ENCODE measurements around the gene CHST8.

The CHST8 gene

DNA sequence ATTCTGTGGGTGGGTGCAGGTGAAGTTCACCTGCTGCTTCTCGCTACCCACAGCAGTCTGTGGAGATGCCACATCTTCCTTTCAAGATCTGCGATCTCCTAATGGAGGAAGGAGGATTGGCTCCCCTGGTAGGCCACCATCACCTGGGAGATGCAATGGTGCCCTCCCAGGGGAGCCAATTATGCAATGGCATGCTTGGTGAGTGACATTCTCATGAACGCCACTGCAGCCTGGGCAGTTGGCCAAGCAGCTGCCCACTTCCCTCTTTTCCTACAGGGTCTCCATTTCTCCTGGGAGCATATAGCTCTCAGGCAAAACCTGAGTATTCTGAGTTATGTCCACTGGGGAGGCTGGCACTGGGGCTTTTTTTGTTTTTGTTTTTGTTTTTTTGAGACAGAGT lies 91.4 kb downstream of the CHST8 start:
- H3K4me1 ChIP-seq (ENCODE audit: control insufficient read depth in 1 of 2, insufficient read depth in 2 of 2, low read length in 2 of 2), result no peaks in the 10 kb centered on the region
- H3K18ac ChIP-seq (ENCODE audit: low read length), result no peak overlapping the region
- no peak overlapping the region for H3K4me3 ChIP-seq (ENCODE audit: low read depth, low read length)
- H2AFZ ChIP-seq (ENCODE audit: insufficient read depth, low read length, poor library complexity), result no peak overlapping the region
- H3K79me1 ChIP-seq (ENCODE audit: low read length), result no peaks in the 10 kb centered on the region
- no peak overlapping the region for H3K4me2 ChIP-seq (ENCODE audit: low read length)
- H4K12ac ChIP-seq (ENCODE audit: low read depth, low read length), result no peak overlapping the region
- H2AK5ac ChIP-seq (ENCODE audit: low read length), result no peak overlapping the region
- no peak overlapping the region for H2BK120ac ChIP-seq (ENCODE audit: insufficient read depth, low read length, poor library complexity)
- DNase-seq, result no peak
- H3K14ac ChIP-seq (ENCODE audit: low read length), result no peak overlapping the region
- H3K9me3 ChIP-seq (ENCODE audit: insufficient read depth, low read depth, low read length), result no peaks in the 10 kb centered on the region
- no peak overlapping the region for H2BK5ac ChIP-seq (ENCODE audit: low read depth, low read length, poor library complexity)
- H3K79me2 ChIP-seq (ENCODE audit: control insufficient read depth, insufficient read depth, low read length, poor library complexity), result no peaks in the 10 kb centered on the region
- no peak overlapping the region for H3K9ac ChIP-seq (ENCODE audit: low read length)
- no peak overlapping the region for H3K27ac ChIP-seq (ENCODE audit: low read depth, low read length)
- no peak overlapping the region for H3K4ac ChIP-seq (ENCODE audit: low read depth, low read length)
- no peaks in the 10 kb centered on the region for H3K36me3 ChIP-seq (ENCODE audit: control insufficient read depth in 1 of 2, insufficient read depth in 2 of 2, low read length in 2 of 2)
- H2BK12ac ChIP-seq (ENCODE audit: low read length), result no peak overlapping the region
- no CpG with 5 or more reads among the region's 3 CpGs for WGBS (ENCODE audit: extremely low coverage, insufficient coverage, insufficient read length)
- no peak overlapping the region for H3K23ac ChIP-seq (ENCODE audit: low read length)
- no peaks in the 10 kb centered on the region for H3K27me3 ChIP-seq (ENCODE audit: insufficient read depth, low read length)
- H4K8ac ChIP-seq (ENCODE audit: low read depth, low read length), result no peak overlapping the region
- no peak overlapping the region for H4K91ac ChIP-seq (ENCODE audit: low read depth, low read length)

DNA sequence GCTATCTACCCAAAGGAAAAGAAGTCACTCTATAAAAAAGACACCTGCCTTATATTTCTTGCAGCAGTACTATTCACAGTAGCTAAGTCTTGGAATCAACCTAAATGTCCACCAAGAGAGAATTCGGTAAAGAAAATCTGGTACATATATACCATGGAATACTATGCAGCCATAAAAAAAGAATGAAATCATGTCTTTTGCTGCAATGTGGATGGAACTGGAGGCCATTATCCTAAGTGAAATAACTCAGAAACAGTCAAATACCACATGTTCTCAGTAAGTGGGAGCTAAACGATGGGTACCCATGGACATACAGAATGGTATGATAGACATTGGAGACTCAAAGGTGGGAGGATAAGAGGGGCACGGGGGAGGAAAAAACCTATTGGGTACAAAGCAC lies 92.4 kb downstream of the CHST8 start:
- H3K4me1 ChIP-seq (ENCODE audit: control insufficient read depth in 1 of 2, insufficient read depth in 2 of 2, low read length in 2 of 2), result no peaks in the 10 kb centered on the region
- no peak overlapping the region for H3K27ac ChIP-seq (ENCODE audit: low read depth, low read length)
- no peak overlapping the region for H4K8ac ChIP-seq (ENCODE audit: low read depth, low read length)
- no peak overlapping the region for H2BK120ac ChIP-seq (ENCODE audit: insufficient read depth, low read length, poor library complexity)
- no peak overlapping the region for H3K9ac ChIP-seq (ENCODE audit: low read length)
- no peak for DNase-seq
- H4K91ac ChIP-seq (ENCODE audit: low read depth, low read length), result no peak overlapping the region
- H3K4me3 ChIP-seq (ENCODE audit: low read depth, low read length), result no peak overlapping the region
- H3K14ac ChIP-seq (ENCODE audit: low read length), result no peak overlapping the region
- H3K79me1 ChIP-seq (ENCODE audit: low read length), result no peaks in the 10 kb centered on the region
- no peak overlapping the region for H3K23ac ChIP-seq (ENCODE audit: low read length)
- no peak overlapping the region for H2AFZ ChIP-seq (ENCODE audit: insufficient read depth, low read length, poor library complexity)
- no peaks in the 10 kb centered on the region for H3K27me3 ChIP-seq (ENCODE audit: insufficient read depth, low read length)
- no peaks in the 10 kb centered on the region for H3K79me2 ChIP-seq (ENCODE audit: control insufficient read depth, insufficient read depth, low read length, poor library complexity)
- H3K18ac ChIP-seq (ENCODE audit: low read length), result no peak overlapping the region
- no peaks in the 10 kb centered on the region for H3K36me3 ChIP-seq (ENCODE audit: control insufficient read depth in 1 of 2, insufficient read depth in 2 of 2, low read length in 2 of 2)
- no peak overlapping the region for H2BK5ac ChIP-seq (ENCODE audit: low read depth, low read length, poor library complexity)
- no CpG with 5 or more reads among the region's 3 CpGs for WGBS (ENCODE audit: extremely low coverage, insufficient coverage, insufficient read length)
- H4K12ac ChIP-seq (ENCODE audit: low read depth, low read length), result no peak overlapping the region
- no peak overlapping the region for H2BK12ac ChIP-seq (ENCODE audit: low read length)
- no peak overlapping the region for H3K4me2 ChIP-seq (ENCODE audit: low read length)
- no peak overlapping the region for H2AK5ac ChIP-seq (ENCODE audit: low read length)
- no peak overlapping the region for H3K4ac ChIP-seq (ENCODE audit: low read depth, low read length)
- no peaks in the 10 kb centered on the region for H3K9me3 ChIP-seq (ENCODE audit: insufficient read depth, low read depth, low read length)

DNA sequence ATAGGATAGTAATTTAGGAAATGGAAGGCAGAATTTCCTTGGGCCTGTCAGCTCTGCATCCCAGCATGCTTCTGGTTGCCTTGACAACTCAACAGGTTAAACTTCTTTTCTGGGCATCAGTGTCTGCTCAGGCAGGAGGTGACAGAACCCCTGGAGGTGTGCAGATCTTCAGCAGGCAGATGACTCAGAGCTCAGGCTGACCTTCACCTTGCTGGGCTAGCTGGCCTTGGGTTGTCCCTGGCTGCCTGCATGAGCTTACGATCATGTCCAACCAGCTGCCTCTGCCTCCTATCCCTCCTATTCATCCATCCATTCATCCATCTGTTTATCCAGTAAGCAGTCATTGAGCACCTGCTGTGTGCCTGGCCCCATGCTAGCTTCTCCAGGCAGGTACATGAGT lies 93.7 kb downstream of the CHST8 start:
- no peaks in the 10 kb centered on the region for H3K27me3 ChIP-seq (ENCODE audit: insufficient read depth, low read length)
- H3K79me1 ChIP-seq (ENCODE audit: low read length), result no peaks in the 10 kb centered on the region
- no peak overlapping the region for H3K4ac ChIP-seq (ENCODE audit: low read depth, low read length)
- no peak overlapping the region for H2BK12ac ChIP-seq (ENCODE audit: low read length)
- H3K9me3 ChIP-seq (ENCODE audit: insufficient read depth, low read depth, low read length), result peaks cover 6% of the 10 kb centered on the region
- no peak overlapping the region for H3K4me3 ChIP-seq (ENCODE audit: low read depth, low read length)
- no peak overlapping the region for H3K4me2 ChIP-seq (ENCODE audit: low read length)
- no peak overlapping the region for H2BK120ac ChIP-seq (ENCODE audit: insufficient read depth, low read length, poor library complexity)
- H3K4me1 ChIP-seq (ENCODE audit: control insufficient read depth in 1 of 2, insufficient read depth in 2 of 2, low read length in 2 of 2), result no peaks in the 10 kb centered on the region
- no peak for DNase-seq
- no peak overlapping the region for H3K9ac ChIP-seq (ENCODE audit: low read length)
- H4K8ac ChIP-seq (ENCODE audit: low read depth, low read length), result no peak overlapping the region
- H4K12ac ChIP-seq (ENCODE audit: low read depth, low read length), result no peak overlapping the region
- H2AFZ ChIP-seq (ENCODE audit: insufficient read depth, low read length, poor library complexity), result no peak overlapping the region
- WGBS (ENCODE audit: extremely low coverage, insufficient coverage, insufficient read length), result no CpG with 5 or more reads among the region's 1 CpG
- no peak overlapping the region for H3K18ac ChIP-seq (ENCODE audit: low read length)
- no peak overlapping the region for H3K14ac ChIP-seq (ENCODE audit: low read length)
- no peak overlapping the region for H2BK5ac ChIP-seq (ENCODE audit: low read depth, low read length, poor library complexity)
- no peak overlapping the region for H3K27ac ChIP-seq (ENCODE audit: low read depth, low read length)
- H2AK5ac ChIP-seq (ENCODE audit: low read length), result no peak overlapping the region
- H4K91ac ChIP-seq (ENCODE audit: low read depth, low read length), result no peak overlapping the region
- no peaks in the 10 kb centered on the region for H3K36me3 ChIP-seq (ENCODE audit: control insufficient read depth in 1 of 2, insufficient read depth in 2 of 2, low read length in 2 of 2)
- H3K23ac ChIP-seq (ENCODE audit: low read length), result no peak overlapping the region
- no peaks in the 10 kb centered on the region for H3K79me2 ChIP-seq (ENCODE audit: control insufficient read depth, insufficient read depth, low read length, poor library complexity)

DNA sequence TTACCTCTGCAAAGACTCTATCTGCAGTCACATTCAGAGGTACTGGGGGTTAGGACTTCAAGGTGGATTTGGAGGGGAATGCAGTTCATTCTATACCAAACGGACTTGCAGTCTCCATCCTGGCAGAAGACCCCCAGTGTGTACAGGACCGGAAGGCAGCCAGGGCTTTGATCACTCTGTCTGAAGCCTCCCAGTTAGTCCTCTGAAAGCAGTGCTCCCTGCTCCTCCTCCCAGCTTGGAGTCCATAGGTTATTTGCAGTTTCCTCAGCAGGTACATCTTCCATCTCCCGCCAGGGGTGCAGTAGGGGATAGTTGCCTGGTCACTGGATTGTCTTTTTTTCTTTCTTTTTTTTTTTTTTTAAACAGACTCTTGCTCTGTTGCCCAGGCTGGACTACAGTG lies 96.1 kb downstream of the CHST8 start:
- H3K23ac ChIP-seq (ENCODE audit: low read length), result no peak overlapping the region
- H3K4me1 ChIP-seq (ENCODE audit: control insufficient read depth in 1 of 2, insufficient read depth in 2 of 2, low read length in 2 of 2), result no peaks in the 10 kb centered on the region
- no peak overlapping the region for H3K14ac ChIP-seq (ENCODE audit: low read length)
- no peak overlapping the region for H3K18ac ChIP-seq (ENCODE audit: low read length)
- peaks cover 10% of the 10 kb centered on the region for H3K9me3 ChIP-seq (ENCODE audit: insufficient read depth, low read depth, low read length)
- no peak overlapping the region for H3K9ac ChIP-seq (ENCODE audit: low read length)
- no peaks in the 10 kb centered on the region for H3K36me3 ChIP-seq (ENCODE audit: control insufficient read depth in 1 of 2, insufficient read depth in 2 of 2, low read length in 2 of 2)
- no peak overlapping the region for H3K4me2 ChIP-seq (ENCODE audit: low read length)
- H2AK5ac ChIP-seq (ENCODE audit: low read length), result no peak overlapping the region
- H2AFZ ChIP-seq (ENCODE audit: insufficient read depth, low read length, poor library complexity), result no peak overlapping the region
- no peak overlapping the region for H3K4ac ChIP-seq (ENCODE audit: low read depth, low read length)
- H2BK5ac ChIP-seq (ENCODE audit: low read depth, low read length, poor library complexity), result no peak overlapping the region
- no peaks in the 10 kb centered on the region for H3K79me1 ChIP-seq (ENCODE audit: low read length)
- WGBS (ENCODE audit: extremely low coverage, insufficient coverage, insufficient read length), result no CpG with 5 or more reads among the region's 3 CpGs
- no peaks in the 10 kb centered on the region for H3K79me2 ChIP-seq (ENCODE audit: control insufficient read depth, insufficient read depth, low read length, poor library complexity)
- no peak overlapping the region for H4K8ac ChIP-seq (ENCODE audit: low read depth, low read length)
- no peak overlapping the region for H3K27ac ChIP-seq (ENCODE audit: low read depth, low read length)
- no peak overlapping the region for H2BK12ac ChIP-seq (ENCODE audit: low read length)
- no peak for DNase-seq
- H3K4me3 ChIP-seq (ENCODE audit: low read depth, low read length), result no peak overlapping the region
- no peak overlapping the region for H4K12ac ChIP-seq (ENCODE audit: low read depth, low read length)
- no peaks in the 10 kb centered on the region for H3K27me3 ChIP-seq (ENCODE audit: insufficient read depth, low read length)
- H2BK120ac ChIP-seq (ENCODE audit: insufficient read depth, low read length, poor library complexity), result no peak overlapping the region
- H4K91ac ChIP-seq (ENCODE audit: low read depth, low read length), result no peak overlapping the region

All from trophoblast cell (in vitro differentiated cells and primary cell).